Activated CD4-positive, alpha-beta T cell treated with anti-CD3 and anti-CD28 coated beads for 24 hours (primary cell): ENCODE data around the gene TMEFF2.

ENCODE experiments used
- DNase-seq, 2 donors: peaks; one replicate each; pipeline ENCODE4 v3.0.0-alpha.2; 2020; ENCODE audit warnings: low read depth in 2 of 2

Gene TMEFF2

GRCh38 chr2:191899410-191899809 is 295.3 kb downstream of the TMEFF2 start:
- no peak for DNase-seq
